CD4-positive, alpha-beta T cell treated with Interleukin-21 for 1 hour (primary cell): ENCODE results near the gene PCDHGC3.

ENCODE experiments used
- DNase-seq: peaks from one replicate; pipeline ENCODE4 v3.0.0-alpha.2; 2020

Gene PCDHGC3

GRCh38 chr5:141485321-141486055 lies 9.7 kb downstream of the PCDHGC3 start:
- no peak for DNase-seq

- DNase-seq, result no peak
These were observed 10.3 kb downstream of the PCDHGC3 start for GRCh38 chr5:141486091-141486490.

- DNase-seq, result no peak
These were observed 11.4 kb downstream of the PCDHGC3 start for GRCh38 chr5:141487131-141487530.

GRCh38 chr5:141488591-141489561 lies 13.1 kb downstream of the PCDHGC3 start, which contains the start of gene PCDHGC5:
Gene PCDHGC5, plus strand, starts transcription at chr5:141489081. Its CDS starts 160 bp downstream, at chr5:141489241.
- DNase-seq, result no peak

GRCh38 chr5:141489841-141490240 lies 14.1 kb downstream of the PCDHGC3 start:
- no peak for DNase-seq

- no peak for DNase-seq
These were observed 14.5 kb downstream of the PCDHGC3 start for GRCh38 chr5:141490271-141490670.

- no peak for DNase-seq
These were observed 15.0 kb downstream of the PCDHGC3 start for GRCh38 chr5:141490771-141491170.

- no peak for DNase-seq
These were observed 15.8 kb downstream of the PCDHGC3 start for GRCh38 chr5:141491323-141492167.

GRCh38 chr5:141492168-141492885 lies 16.6 kb downstream of the PCDHGC3 start:
- no peak for DNase-seq

- no peak for DNase-seq
These were observed 18.0 kb downstream of the PCDHGC3 start for GRCh38 chr5:141493500-141494422.

GRCh38 chr5:141494761-141495452 lies 19.1 kb downstream of the PCDHGC3 start:
- DNase-seq, result no peak

GRCh38 chr5:141495453-141495811 lies 19.7 kb downstream of the PCDHGC3 start:
- no peak for DNase-seq

GRCh38 chr5:141496038-141496437 lies 20.3 kb downstream of the PCDHGC3 start:
- no peak for DNase-seq

- DNase-seq, result no peak
These were observed 26.0 kb downstream of the PCDHGC3 start for GRCh38 chr5:141501761-141502160.

GRCh38 chr5:141503681-141504080 lies 27.9 kb downstream of the PCDHGC3 start:
- DNase-seq, result no peak

- DNase-seq, result no peak
These were observed 28.4 kb downstream of the PCDHGC3 start for GRCh38 chr5:141504216-141504615.

GRCh38 chr5:141506381-141507155 lies 30.8 kb downstream of the PCDHGC3 start:
- DNase-seq, result no peak

- no peak for DNase-seq
These were observed 31.8 kb downstream of the PCDHGC3 start for GRCh38 chr5:141507387-141508091.

GRCh38 chr5:141508440-141508797 lies 32.7 kb downstream of the PCDHGC3 start:
- no peak for DNase-seq
